KOPT-K1 (cell line): ENCODE results near the gene WDR1.

Source experiments
- H3K27ac ChIP-seq: fragments of 200-600 bp; sonication (generic); 2 replicates; pipeline ENCODE4 v1.5.1; 2016; ENCODE audit warnings: antibody characterized with exemption, mild to moderate bottlenecking, low read depth, low read length; ENCODE audit not compliant: poor library complexity, severe bottlenecking
- H3K36me3 ChIP-seq: fragments of 200-600 bp; sonication (generic); 2 replicates; pipeline ENCODE4 v1.5.1; 2017; ENCODE audit warnings: antibody characterized with exemption, mild to moderate bottlenecking, low read length, moderate library complexity; ENCODE audit not compliant: insufficient read depth
- H3K9me3 ChIP-seq: fragments of 200-600 bp; sonication (generic); 2 replicates; pipeline ENCODE4 v1.5.1; 2017; ENCODE audit warnings: antibody characterized with exemption, low read length, mild to moderate bottlenecking; ENCODE audit not compliant: insufficient read depth, poor library complexity, severe bottlenecking

WDR1 gene

DNA sequence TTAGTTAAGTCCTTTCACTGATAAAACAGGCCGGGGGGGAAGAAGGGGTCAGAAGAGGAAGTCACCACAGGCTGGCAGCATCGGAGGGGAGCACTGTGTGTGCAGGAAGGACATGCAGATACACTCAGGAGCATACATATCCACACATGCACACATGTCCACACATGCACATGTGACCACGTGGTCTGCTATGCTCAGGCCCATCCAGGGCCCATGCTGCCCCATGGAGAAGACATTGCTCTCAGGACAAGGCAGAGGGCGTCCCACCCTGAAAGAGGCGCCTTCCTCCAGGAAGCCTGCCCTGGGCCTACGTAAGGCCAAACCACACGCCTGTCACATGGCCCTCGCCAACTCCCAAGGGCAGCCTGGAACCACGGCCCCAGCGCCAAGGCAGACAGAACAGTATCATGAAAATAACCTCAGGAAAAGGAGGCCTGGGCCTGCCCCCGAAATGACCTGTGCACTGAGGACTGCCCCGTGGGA, 15.8 kb downstream of the WDR1 start:
- peaks cover 97% of the 10 kb centered on the region for H3K36me3 ChIP-seq
- H3K27ac ChIP-seq, result peak overlapping the region; percentile 90
- H3K9me3 ChIP-seq, result no peaks in the 10 kb centered on the region

DNA sequence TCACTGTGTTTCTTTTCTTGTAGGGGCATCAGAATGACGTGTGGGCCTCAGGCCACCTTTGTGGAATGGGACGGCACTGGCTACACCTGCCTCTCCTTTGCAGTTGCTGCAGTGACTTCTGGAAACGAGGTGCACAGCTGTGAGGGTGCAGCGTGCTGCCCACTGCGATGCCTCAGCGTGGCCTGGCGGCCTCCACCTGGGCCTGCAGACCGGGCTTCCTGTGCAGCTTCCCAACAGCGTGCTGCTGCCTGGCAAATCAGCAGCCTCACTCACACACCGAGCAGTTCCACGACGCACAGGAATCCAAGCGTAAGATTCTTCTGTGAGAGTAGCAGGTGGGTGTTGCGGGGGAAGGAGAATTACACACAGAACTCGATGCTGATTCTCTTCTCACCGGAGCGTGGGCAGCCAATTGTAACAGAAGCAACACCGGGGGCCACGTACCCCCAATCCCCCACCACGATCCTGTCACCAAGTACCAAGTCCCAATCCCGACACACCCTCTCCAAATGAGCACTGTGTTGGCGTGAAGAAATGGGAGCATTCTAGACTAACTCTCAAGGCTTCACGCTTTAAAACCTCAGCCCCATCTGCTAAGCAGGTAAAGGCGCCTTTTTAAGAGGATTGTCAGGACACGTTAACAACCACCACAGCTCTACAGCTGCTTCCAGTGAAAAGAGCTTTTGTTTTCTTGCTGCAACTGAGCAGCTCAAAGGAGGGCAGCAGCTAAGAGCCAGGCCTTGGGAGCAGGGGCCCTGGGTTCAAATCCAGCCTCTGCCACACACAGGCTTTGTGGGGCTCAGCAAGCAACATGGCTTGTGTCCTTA, 16.9 kb downstream of the WDR1 start:
- no peaks in the 10 kb centered on the region for H3K9me3 ChIP-seq
- H3K27ac ChIP-seq, result peak overlapping the region; percentile 90
- peaks cover 93% of the 10 kb centered on the region for H3K36me3 ChIP-seq

DNA sequence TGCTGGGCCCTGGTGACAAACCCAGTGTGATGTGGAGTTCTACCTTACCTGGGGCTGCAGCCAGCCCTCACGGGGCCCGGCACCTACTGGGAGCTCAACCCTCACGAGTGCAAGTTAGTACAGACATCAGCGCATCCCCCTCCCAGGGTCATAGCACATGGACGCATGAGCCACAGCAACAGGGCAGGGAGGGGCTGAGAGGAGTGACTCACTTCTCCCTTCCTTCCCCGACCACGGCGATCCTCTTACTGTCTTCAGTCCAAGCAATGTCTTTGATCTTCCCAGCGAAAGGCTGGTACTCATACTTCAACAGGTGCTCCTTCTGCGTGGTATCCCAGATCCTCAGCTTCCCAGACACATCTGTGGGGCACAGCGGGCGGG, 17.8 kb downstream of the WDR1 start:
- Histone ChIP-seq H3K27ac (peak overlapping the region; percentile 90), H3K36me3 (peaks cover 90% of the 10 kb centered on the region), H3K9me3 (no peaks in the 10 kb centered on the region)

DNA sequence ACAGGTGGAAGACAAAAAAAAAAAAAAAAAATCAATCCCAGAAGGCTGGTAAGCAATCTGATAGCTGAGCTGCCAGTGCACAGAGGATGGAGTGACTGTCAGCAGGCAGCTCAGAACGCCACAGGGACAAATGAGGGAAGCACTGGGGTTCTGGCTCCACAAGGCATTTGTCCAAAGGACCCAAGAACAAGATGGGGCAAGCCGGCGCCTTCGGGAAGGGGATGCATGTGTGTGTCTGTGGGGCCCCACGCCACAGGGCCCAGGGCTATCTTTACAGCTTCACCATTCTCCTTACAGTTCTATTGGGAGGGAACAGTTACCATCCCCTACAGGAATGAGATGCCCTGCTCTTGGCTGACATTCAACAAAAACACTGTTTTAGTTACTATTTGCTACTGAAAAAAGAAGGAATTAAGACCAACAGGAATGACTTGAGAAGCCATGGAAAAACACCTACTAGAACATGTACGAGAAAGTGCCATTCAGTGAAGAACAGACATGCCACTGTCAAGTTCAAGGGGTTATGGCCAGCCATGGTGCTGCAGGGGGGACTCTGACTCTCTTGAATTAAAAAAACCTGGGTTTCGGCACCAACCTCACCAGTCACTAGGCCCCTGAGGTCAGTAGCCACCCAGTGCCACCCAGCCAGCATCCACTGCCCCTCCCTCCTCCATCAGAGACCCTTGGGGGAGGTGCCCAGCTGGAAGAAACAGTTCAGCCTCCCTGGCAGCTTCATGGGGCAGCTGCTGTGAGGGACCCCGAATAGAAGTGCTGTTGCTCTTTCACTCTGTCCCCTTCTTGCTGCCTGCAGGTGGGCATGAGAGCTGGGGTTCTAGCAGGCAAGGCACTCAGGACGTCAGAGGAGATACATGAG, 18.5 kb downstream of the WDR1 start:
- H3K36me3 ChIP-seq, result peaks cover 87% of the 10 kb centered on the region
- H3K27ac ChIP-seq, result peak overlapping the region; percentile 90

DNA sequence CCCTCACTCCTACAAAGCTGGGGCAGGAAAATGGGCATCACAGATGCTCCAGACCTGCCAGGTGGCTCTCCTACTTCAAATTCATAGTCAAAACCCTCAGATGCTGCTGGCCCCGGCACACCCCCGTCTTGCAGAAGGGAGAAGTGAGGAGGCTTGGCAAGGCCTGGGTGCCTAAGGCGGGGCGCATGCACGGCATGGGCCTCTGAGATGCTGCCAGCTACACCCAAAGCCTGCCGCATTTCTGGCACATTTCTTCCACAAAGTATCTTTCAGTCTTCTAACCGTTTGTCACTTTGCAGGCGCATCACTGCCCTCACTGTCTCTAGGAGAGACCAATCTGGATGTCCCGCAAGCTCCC, 19.6 kb downstream of the WDR1 start:
- Histone ChIP-seq H3K27ac (peak overlapping the region; percentile 90), H3K9me3 (no peaks in the 10 kb centered on the region), H3K36me3 (peaks cover 87% of the 10 kb centered on the region)

More for the DNA sequence above, 18.5 kb downstream of the WDR1 start:
- no peaks in the 10 kb centered on the region for H3K9me3 ChIP-seq

DNA sequence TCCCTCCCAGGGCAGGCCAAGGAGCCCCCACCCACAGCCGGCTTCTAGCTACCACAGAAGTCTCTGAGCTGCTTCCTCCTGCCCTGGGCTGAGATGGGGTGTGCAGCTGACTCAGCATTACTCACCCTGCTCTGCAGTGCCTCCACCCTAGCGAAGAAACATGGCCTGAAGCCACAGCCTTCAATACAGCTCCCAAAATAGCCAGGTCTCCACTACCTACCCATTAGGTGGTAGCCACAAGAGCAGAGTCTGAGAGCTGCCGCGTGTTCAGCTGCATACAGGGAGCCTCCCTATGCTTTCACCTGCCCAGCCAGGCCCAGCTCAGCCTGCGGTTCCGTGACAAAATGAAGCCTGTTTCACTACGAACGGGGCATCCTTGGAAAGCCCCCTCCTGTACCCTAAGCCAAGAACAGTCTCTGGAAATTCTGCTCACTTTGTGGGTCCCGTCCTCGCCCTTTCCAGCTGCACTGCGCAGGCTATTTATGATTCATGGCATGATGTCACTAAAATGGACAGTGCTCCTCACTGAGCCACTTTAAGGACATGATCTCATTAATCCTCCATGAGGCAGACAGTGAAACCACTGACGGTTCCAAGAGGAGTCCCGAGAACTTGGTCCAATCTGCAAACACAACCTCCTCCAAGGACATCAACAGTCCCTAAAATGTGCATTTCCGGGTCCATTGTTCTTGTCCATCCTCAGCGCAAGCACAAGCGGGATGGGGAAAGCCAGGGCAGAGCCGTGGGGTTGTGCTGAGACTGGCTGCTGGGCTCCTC, 20.2 kb downstream of the WDR1 start:
- Histone ChIP-seq H3K36me3 (peaks cover 87% of the 10 kb centered on the region), H3K9me3 (no peaks in the 10 kb centered on the region), H3K27ac (peak overlapping the region; percentile 90)

DNA sequence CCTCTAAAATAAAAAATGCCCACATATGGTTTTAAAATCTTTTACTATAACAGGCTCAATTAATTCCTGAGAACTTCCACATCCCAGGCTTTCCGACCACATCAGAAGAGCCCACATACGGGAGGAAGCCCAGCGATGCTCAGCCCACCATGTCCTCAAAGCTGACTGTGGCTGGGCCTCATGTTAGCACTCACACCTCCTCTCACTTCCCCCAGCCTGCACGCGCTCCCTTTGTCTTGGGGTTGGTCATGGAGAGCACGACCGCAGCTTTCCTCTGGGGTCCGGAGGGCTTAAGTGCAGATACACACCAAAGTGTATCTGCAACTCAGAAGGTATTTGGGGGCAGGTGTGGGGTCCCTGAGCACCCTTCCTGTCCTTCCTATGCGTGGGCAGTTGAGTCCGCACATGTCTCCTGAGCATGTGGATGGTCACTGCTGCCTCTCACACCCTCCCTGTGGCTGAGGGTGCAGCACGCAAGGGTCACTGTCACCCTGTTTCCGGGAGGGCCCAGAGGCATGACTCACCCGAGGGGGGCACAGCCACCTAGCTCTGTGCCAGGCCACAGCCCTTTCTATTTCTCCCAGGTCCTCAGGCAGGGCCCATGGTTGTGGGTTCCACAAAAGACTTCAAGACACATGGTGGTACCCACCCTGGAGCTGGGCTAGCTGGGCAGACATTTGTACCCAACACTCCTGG, 21.2 kb downstream of the WDR1 start:
- H3K36me3 ChIP-seq, result peaks cover 87% of the 10 kb centered on the region
- peak overlapping the region; percentile 90 for H3K27ac ChIP-seq
- H3K9me3 ChIP-seq, result no peaks in the 10 kb centered on the region

DNA sequence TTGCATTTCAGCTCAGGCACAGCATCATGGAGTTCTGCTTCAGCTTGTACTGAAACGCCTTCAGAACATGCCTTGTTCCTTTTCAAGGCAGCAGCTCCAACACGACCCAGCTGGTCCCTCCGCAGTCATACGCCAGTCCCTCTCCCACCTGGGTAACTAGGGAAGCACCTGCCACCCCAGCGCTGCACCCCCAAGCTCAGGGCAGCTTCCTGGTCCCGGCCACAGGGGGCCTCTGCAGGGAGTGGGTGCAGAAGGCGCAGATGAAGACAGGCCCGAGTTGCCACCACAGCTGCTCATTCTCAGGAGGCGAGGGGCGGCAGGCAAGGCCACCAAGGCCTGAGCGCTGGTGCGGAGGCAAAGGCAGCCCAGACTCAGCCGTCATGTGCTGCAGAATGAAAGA, 21.8 kb downstream of the WDR1 start:
- H3K27ac ChIP-seq, result peak overlapping the region; percentile 90
- no peaks in the 10 kb centered on the region for H3K9me3 ChIP-seq
- peaks cover 87% of the 10 kb centered on the region for H3K36me3 ChIP-seq

DNA sequence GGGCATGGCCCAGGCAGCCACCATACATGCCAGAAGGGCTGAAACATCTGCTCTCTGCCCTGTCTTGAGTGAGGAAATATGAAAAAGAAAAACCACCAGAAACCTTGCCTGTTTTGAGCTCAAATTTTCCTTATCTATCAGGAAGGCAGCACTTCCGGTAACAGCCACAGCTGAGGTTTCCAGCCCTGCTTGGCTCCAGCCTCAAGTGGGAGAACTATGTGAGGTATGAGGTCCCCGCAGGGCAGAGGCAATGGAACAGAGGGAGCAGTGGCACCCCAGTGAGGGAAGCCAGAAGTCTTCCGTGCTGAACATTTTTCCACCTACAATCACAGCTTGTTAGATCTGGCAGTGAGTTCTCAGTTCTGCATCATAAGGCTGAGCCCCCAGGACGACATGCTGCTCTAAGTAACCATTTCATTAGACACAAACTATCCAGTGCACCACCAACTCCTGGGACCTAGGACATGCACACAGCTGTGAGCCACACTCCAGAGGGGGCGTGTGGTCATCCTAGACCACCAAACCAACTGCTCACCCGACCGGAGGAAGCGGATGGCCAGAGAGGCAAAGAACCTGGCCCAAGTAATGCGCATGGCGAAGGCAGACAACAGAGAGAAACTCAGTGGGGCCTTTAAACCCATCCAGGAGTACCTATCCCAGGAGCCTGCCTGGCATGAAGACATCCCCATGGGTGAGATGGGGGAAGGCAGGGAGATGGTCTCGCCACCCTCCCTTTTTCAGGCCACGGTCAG, 22.6 kb downstream of the WDR1 start:
- Histone ChIP-seq H3K9me3 (no peaks in the 10 kb centered on the region), H3K36me3 (peaks cover 87% of the 10 kb centered on the region), H3K27ac (peak overlapping the region; percentile 90)

DNA sequence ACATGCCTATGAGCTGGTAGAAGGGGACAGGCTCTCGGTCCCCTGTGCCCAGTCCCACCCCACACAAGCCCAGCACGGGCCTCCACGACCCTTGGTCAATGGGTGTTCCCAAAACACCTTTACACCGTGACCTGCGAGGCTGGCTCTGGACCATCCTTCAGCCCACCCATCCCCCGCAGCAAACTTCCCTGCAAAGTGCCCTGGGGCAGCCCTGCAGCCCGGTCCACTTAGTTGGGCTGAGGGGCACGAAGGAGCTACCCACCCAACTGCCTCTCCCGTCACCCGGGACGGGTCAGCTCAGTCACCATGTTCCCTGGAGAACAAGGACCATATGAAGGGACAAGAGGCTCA, 23.4 kb downstream of the WDR1 start:
- peak overlapping the region; percentile 90 for H3K27ac ChIP-seq

DNA sequence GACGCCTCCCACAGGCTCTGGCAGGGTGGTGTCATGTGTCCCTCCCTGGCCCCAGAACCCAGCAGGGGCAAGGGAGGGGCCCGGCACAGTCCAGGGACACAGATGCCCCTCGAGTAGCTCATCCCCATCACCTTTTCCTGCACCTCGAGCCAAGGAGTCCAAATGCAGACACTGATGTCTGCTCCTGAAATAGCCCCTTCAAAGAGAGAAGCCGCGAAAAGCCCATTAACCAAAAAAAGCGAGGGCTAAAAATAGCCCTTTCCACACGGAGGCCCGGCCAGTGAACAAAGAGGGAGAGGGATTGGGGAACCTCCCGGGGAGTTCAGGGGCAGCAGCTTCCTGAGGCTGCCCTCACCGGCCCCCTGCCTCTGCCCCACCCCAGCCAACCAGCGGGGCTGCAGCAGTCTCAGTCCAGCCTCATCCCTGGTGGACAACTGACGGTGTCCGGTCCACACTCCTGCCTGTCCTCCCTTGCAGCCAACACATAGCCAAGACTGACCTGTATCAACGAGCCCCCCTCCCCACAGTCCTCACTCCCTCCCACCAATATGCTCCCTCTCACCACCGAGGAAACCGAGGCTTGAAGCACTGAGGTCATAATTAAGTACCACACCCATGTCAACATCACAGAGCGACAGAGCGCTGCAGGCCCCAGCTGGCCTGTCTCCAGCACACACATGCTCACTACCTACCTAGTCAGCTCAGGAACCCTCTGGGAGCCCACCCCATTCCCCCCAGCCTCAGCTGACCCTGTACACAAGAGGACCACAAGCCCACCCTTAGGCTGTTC, 23.9 kb downstream of the WDR1 start:
- H3K36me3 ChIP-seq, result peaks cover 87% of the 10 kb centered on the region
- H3K27ac ChIP-seq, result peak overlapping the region; percentile 90
- H3K9me3 ChIP-seq, result no peaks in the 10 kb centered on the region

More for the DNA sequence above, 23.4 kb downstream of the WDR1 start:
- H3K9me3 ChIP-seq, result no peaks in the 10 kb centered on the region
- H3K36me3 ChIP-seq, result peaks cover 87% of the 10 kb centered on the region

DNA sequence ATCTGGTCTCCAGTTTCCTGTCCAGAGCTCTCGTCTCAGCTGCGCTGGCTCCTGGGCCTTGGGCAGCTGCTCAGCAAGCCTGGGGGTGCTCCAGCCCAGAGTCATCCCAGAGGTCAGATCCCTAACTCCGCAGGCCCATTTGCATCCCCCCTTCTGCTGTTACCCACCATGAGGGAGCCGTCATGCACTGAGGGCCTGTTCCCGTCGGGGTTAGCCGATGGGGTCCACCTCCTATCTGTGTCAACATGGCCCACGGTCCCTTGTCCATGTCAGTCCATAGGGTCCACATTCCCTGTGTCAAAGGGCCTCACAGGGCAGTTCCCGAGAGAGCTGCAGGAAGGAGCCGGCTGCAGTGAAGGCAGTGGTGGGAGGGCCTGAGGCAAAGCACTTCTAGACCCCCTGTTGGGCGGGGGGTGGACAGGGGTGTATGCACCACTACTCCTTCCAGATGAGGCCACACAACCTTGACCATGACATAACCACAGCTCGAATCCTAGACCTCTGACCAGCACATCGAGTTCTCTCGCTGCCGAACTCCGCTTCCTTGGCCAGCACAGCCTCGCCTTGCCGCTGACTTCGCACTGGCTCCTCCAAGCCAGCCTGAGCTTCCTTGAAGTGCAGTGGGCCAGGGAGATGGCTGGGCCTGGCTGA, 24.9 kb downstream of the WDR1 start:
- Histone ChIP-seq H3K36me3 (peaks cover 87% of the 10 kb centered on the region), H3K27ac (peak overlapping the region; percentile 90), H3K9me3 (no peaks in the 10 kb centered on the region)
